ENCODE results near the gene DPM1. TPM values are rescaled to one million over a fixed set of nuclear protein-coding genes. Genes with fewer than 3 reads are reported as not detected.

DPM1 gene
- total and polyA plus RNA-seq, 2 donors (not counting 3 experiments of a cell fraction or from before 2014, with no cell fraction given): 33.9 to 41.9 TPM

DNA sequence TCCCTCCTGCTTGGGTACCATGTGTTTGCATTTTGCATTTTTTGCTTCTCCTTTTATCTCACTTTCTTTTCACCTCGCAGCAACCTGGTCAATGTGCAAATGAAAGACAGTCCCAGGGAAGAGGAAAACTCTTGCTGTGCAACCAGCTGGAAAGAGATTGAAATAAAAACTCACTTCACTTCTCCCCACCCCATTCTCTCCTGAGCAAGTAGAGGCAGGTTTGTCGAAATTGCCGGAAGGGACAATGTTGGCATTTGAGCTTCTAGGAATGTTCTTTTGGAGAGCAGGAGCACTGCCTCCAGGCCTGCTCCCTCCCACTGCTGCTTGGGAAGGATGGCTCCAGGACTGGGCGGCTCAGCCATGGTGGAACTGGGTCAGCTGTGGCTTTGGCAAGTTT is 34.0 kb upstream of the DPM1 start:
- no peak for TF ChIP-seq JUN (IDR thresholded peaks at IDR 0.05; ENCODE audit: borderline replicate concordance, insufficient read depth, insufficient read length, low read depth)
- no peak for TF ChIP-seq POLR2AphosphoS5 (IDR thresholded peaks at IDR 0.05; ENCODE audit: insufficient read depth, low read depth, low read length)
- TF ChIP-seq POLR2A (IDR thresholded peaks at IDR 0.05; ENCODE audit: low read depth, low read length): no peak
- TF ChIP-seq EZH2 (IDR thresholded peaks at IDR 0.05; ENCODE audit: borderline replicate concordance, low read depth, low read length, severe bottlenecking): no peak
- no peak for TF ChIP-seq MYC (IDR thresholded peaks at IDR 0.05; ENCODE audit: low read depth, low read length)
- TF ChIP-seq, protein P1, sequence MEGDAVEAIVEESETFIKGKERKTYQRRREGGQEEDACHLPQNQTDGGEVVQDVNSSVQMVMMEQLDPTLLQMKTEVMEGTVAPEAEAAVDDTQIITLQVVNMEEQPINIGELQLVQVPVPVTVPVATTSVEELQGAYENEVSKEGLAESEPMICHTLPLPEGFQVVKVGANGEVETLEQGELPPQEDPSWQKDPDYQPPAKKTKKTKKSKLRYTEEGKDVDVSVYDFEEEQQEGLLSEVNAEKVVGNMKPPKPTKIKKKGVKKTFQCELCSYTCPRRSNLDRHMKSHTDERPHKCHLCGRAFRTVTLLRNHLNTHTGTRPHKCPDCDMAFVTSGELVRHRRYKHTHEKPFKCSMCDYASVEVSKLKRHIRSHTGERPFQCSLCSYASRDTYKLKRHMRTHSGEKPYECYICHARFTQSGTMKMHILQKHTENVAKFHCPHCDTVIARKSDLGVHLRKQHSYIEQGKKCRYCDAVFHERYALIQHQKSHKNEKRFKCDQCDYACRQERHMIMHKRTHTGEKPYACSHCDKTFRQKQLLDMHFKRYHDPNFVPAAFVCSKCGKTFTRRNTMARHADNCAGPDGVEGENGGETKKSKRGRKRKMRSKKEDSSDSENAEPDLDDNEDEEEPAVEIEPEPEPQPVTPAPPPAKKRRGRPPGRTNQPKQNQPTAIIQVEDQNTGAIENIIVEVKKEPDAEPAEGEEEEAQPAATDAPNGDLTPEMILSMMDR (IDR thresholded peaks at IDR 0.05; ENCODE audit: extremely low read depth in 1 of 2, insufficient read depth in 1 of 2, low read depth in 1 of 2, low read length in 2 of 2): no peak
- TF ChIP-seq, protein P2, sequence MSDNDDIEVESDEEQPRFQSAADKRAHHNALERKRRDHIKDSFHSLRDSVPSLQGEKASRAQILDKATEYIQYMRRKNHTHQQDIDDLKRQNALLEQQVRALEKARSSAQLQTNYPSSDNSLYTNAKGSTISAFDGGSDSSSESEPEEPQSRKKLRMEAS (IDR thresholded peaks at IDR 0.05; ENCODE audit: insufficient read depth, insufficient read length): no peak
- TF ChIP-seq GATA2 (IDR thresholded peaks at IDR 0.05; ENCODE audit: insufficient read depth, insufficient read length, low read depth, low read length): no peak
- no peak for TF ChIP-seq FOS (IDR thresholded peaks at IDR 0.05; ENCODE audit: borderline replicate concordance, insufficient read depth, low read length)
- no peak for DNase-seq (ENCODE audit: low read depth, low spot score)
- no peaks in the 10 kb centered on the region for H4K20me1 ChIP-seq (replicated peaks; ENCODE audit: control insufficient read depth, extremely low read depth, insufficient read depth, low read length)
- H2AFZ ChIP-seq (ENCODE audit: low read depth, low read length): no peak overlapping the region
- FAIRE-seq: no peak
- no peak overlapping the region for H3K4me2 ChIP-seq (ENCODE audit: insufficient read depth, low read length)
- ChIA-PET CTCF (interaction anchor here (0.7 to 10.1 kb wide), 10 partner anchors 9 to 362 kb away, joined by 3 to 311 read pairs (median 5); no protein-coding TSS in a partner anchor), POLR2A (no interaction called here)
- H3K27ac ChIP-seq (ENCODE audit: insufficient read depth, low read depth, low read length): no peak overlapping the region
- dilution Hi-C loops (cut with MboI; ENCODE audit: extremely low pct_ligation_motif_present, low sequenced_read_pairs) (no loop called here), intact Hi-C loops (cut with micrococcal nuclease) (no loop called here)
- no peaks in the 10 kb centered on the region for H3K9me1 ChIP-seq (replicated peaks; ENCODE audit: control insufficient read depth, extremely low read depth, insufficient read depth, low read length)
- H3K36me3 ChIP-seq (ENCODE audit: control insufficient read depth in 2 of 2, extremely low read depth in 1 of 2, insufficient read depth in 2 of 2, low read length in 2 of 2): no peaks in the 10 kb centered on the region
- no peak overlapping the region for H3K9ac ChIP-seq (replicated peaks; ENCODE audit: extremely low read depth, insufficient read depth, low read length)
- no peaks in the 10 kb centered on the region for H3K79me2 ChIP-seq (ENCODE audit: control insufficient read depth, insufficient read depth, low read length)
- H3K4me1 ChIP-seq (ENCODE audit: control insufficient read depth, extremely low read depth, insufficient read depth, low read length): no peaks in the 10 kb centered on the region
- BruUV-seq (replicated peaks): no TSS peak
- H3K4me3 ChIP-seq (replicated peaks in 1 of 3; ENCODE audit: insufficient read depth in 1 of 3, low read depth in 1 of 3, low read length in 3 of 3): no peak overlapping the region
- H3K9me3 ChIP-seq (replicated peaks; ENCODE audit: control insufficient read depth, insufficient read depth, low read length): no peaks in the 10 kb centered on the region
- peaks cover 3 to 4% of the 10 kb centered on the region in 2 experiments for H3K27me3 ChIP-seq (ENCODE audit: control insufficient read depth in 2 of 2, insufficient read depth in 2 of 2, low read length in 2 of 2)
